ENCODE results near the gene CNTN2.

The CNTN2 gene

DNA sequence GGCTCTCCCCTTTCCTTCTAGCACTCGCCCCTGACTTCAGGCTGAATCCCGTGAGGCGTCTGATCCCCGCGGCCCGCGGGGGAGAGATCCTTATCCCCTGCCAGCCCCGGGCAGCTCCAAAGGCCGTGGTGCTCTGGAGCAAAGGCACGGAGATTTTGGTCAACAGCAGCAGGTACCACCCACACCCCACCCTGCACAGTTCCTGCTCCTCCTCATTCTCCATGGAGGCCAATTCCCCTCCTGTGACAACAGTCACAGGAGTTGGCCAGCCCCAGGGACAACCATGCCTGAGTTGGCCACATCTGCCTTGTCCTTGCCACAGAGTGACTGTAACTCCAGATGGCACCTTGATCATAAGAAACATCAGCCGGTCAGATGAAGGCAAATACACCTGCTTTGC is 21.3 kb downstream of the CNTN2 start:
- TF ChIP-seq, protein P1, sequence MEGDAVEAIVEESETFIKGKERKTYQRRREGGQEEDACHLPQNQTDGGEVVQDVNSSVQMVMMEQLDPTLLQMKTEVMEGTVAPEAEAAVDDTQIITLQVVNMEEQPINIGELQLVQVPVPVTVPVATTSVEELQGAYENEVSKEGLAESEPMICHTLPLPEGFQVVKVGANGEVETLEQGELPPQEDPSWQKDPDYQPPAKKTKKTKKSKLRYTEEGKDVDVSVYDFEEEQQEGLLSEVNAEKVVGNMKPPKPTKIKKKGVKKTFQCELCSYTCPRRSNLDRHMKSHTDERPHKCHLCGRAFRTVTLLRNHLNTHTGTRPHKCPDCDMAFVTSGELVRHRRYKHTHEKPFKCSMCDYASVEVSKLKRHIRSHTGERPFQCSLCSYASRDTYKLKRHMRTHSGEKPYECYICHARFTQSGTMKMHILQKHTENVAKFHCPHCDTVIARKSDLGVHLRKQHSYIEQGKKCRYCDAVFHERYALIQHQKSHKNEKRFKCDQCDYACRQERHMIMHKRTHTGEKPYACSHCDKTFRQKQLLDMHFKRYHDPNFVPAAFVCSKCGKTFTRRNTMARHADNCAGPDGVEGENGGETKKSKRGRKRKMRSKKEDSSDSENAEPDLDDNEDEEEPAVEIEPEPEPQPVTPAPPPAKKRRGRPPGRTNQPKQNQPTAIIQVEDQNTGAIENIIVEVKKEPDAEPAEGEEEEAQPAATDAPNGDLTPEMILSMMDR (IDR thresholded peaks at IDR 0.05; ENCODE audit: low read depth, low read length, missing control alignments): no peak

DNA sequence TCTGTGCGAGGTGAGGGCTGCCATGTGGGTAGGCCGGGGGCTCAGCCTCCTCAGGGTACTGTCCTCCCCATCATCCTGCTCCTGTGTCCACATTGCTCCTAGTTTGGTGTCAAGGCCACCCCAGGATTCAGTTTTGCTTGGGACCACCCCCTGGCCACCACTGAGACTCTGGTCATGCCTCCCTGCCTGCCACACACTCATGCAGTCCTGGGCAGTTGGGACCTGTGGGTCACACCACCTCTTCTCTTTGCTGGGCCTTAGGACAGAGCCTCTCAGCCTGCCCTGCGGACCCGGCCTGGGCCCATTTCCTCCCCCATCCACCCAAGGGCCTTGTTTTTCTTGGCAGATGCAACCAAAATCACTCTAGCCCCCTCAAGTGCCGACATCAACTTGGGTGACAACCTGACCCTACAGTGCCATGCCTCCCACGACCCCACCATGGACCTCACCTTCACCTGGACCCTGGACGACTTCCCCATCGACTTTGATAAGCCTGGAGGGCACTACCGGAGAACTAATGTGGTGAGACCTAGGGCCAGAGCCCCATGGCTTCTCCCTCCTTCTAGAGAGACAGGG is 21.8 kb downstream of the CNTN2 start:
- DNase-seq (ENCODE audit: low read depth): no peak
- in situ Hi-C loops (cut with HindIII; ENCODE audit: low sequenced_read_pairs): no loop called here
- TF ChIP-seq, protein P1 (IDR thresholded peaks at IDR 0.05; ENCODE audit: low read depth, low read length, missing control alignments): no peak
- H3K4me3 ChIP-seq (ENCODE audit: low read depth, low read length): no peak overlapping the region

More for the DNA sequence above, 21.3 kb downstream of the CNTN2 start:
- in situ Hi-C loops (cut with HindIII; ENCODE audit: low sequenced_read_pairs): no loop called here
- H3K4me3 ChIP-seq (ENCODE audit: low read depth, low read length): no peak overlapping the region
- DNase-seq (ENCODE audit: low read depth): no peak

DNA sequence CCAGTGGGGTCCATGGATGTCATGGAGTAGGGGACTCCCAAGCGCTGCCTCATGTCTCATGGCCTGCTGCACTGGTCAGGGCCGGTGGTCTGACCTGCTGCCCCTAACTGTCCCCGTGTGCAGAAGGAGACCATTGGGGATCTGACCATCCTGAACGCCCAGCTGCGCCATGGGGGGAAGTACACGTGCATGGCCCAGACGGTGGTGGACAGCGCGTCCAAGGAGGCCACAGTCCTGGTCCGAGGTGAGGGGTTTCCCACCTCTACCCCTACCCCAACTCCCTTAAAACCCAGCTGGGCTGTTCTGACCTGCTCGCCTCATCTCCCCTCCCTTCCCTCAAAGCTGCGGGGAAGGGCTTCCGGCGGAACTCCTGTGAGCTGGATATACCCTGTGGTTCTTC is 22.7 kb downstream of the CNTN2 start:
- DNase-seq (ENCODE audit: low read depth): no peak
- no peak overlapping the region for H3K4me3 ChIP-seq (ENCODE audit: low read depth, low read length)
- in situ Hi-C loops (cut with HindIII; ENCODE audit: low sequenced_read_pairs): no loop called here
- TF ChIP-seq, protein P1 (IDR thresholded peaks at IDR 0.05; ENCODE audit: low read depth, low read length, missing control alignments): no peak

DNA sequence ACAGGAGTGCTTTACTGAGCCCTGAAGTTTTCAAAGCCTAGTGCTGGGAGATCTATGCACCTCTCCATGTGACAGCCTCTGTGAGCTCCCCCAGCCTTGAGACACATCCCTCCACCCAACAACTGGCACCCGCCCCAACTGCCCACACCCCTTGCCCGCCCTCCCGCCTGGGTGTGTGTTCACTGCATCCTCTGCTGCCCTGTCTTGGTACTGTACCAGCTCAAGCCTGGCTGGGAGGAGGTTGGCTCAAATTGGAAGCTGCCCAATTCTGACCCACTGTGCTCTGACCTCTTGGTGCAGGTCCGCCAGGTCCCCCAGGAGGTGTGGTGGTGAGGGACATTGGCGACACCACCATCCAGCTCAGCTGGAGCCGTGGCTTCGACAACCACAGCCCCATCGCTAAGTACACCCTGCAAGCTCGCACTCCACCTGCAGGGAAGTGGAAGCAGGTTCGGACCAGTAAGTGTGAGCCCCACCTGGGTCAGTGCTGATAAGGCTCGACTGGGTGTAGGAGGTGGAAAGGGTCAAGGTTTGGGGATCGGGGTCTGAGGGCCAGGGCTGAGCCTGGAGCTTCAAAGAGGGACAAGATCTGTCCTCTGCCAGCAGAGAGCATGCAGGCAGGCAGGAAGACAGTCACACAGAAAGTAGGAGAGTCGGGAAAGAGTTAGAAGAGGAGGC is 23.3 kb downstream of the CNTN2 start:
- no peak for DNase-seq (ENCODE audit: low read depth)
- TF ChIP-seq, protein P1 (IDR thresholded peaks at IDR 0.05; ENCODE audit: low read depth, low read length, missing control alignments): no peak
- in situ Hi-C loops (cut with HindIII; ENCODE audit: low sequenced_read_pairs): no loop called here
- no peak overlapping the region for H3K4me3 ChIP-seq (ENCODE audit: low read depth, low read length)

DNA sequence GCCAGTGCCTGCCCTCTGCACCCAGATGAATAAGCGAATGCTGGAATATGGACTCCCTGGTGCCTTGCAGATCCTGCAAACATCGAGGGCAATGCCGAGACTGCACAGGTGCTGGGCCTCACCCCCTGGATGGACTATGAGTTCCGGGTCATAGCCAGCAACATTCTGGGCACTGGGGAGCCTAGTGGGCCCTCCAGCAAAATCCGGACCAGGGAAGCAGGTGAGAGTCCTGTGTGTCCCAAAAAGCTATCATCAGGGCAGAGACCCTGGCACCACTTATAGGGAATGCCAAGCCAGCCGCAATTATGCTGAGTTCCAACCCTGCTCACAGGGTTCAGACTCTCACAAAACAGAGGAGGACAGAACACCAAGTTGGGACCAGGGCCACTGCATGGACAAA is 24.0 kb downstream of the CNTN2 start:
- TF ChIP-seq, protein P1 (IDR thresholded peaks at IDR 0.05; ENCODE audit: low read depth, low read length, missing control alignments): no peak
- in situ Hi-C loops (cut with HindIII; ENCODE audit: low sequenced_read_pairs): no loop called here
- DNase-seq (ENCODE audit: low read depth): no peak
- no peak overlapping the region for H3K4me3 ChIP-seq (ENCODE audit: low read depth, low read length)

DNA sequence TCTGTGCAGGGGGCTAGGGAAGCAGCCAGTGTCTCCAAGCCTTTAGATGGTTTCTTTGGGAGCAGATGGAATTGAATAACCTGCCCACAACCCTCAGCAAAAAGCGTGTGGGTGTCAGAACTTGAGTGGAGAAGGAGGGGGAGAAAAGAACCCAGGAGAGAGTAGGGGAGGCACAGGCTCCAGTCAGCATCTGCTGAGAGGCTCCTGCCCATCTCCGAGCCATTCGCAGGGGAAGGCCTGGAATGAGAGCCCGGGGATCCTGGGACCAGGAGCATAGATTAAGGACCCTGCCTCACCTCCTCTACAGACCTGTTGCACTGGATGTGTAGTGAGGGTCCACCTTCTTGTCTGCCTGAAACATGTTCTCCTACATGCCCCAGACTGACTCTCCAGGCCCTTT is 25.0 kb downstream of the CNTN2 start:
- TF ChIP-seq, protein P1 (IDR thresholded peaks at IDR 0.05; ENCODE audit: low read depth, low read length, missing control alignments): no peak
- no peak overlapping the region for H3K4me3 ChIP-seq (ENCODE audit: low read depth, low read length)
- no peak for DNase-seq (ENCODE audit: low read depth)
- in situ Hi-C loops (cut with HindIII; ENCODE audit: low sequenced_read_pairs): no loop called here
